ENCODE data around the gene MEPCE. TPM values are rescaled to one million over a fixed set of nuclear protein-coding genes. Genes with fewer than 3 reads are reported as not detected.

The MEPCE gene
- total RNA-seq (2022; extraction: Qiagen RNA extraction), result 38.4 to 47.7 TPM (median 42.2 TPM) in 5 replicates

GRCh38 chr7:100429637-100430492 lies at the start of gene MEPCE:
Gene MEPCE, plus strand, starts transcription at chr7:100429831. Its CDS starts 188 bp downstream, at chr7:100430019.

GRCh38 chr7:100428199-100428966 lies 1.2 kb upstream of the MEPCE start, which contains the start of gene ZCWPW1:
Gene ZCWPW1, minus strand, starts transcription at chr7:100428703. Its CDS starts 8,054 bp downstream, at chr7:100420649.

GRCh38 chr7:100464210-100464660 lies 34.6 kb downstream of the MEPCE start, which contains the start of gene SPACDR:
Gene SPACDR, minus strand, starts transcription at chr7:100464260. Its CDS starts 235 bp downstream, at chr7:100464025.

GRCh38 chr7:100478958-100479660 lies 49.5 kb downstream of the MEPCE start, which contains the start of gene TSC22D4:
Gene TSC22D4, minus strand, starts transcription at chr7:100479214. Its CDS starts 1,176 bp downstream, at chr7:100478038.

Other genes with a start within 250 kb of the MEPCE start
- gene PVRIG, start 209.9 kb upstream of the MEPCE start, total RNA-seq (2022; extraction: Qiagen RNA extraction), result not detected in 5 replicates
- gene SPDYE3, start 122.1 kb upstream of the MEPCE start, total RNA-seq (2022; extraction: Qiagen RNA extraction), result not detected in 5 replicates
- gene PILRB, start 71.7 kb upstream of the MEPCE start, total RNA-seq (2022; extraction: Qiagen RNA extraction), result 21.1 to 37.1 TPM (median 26.3 TPM) in 5 replicates
- gene PILRA, start 56.3 kb upstream of the MEPCE start, total RNA-seq (2022; extraction: Qiagen RNA extraction), result 4.1 to 6.3 TPM (median 4.4 TPM) in 5 replicates
- gene ZCWPW1, start 1.1 kb upstream of the MEPCE start, total RNA-seq (2022; extraction: Qiagen RNA extraction), result 0.85 to 1.9 TPM (median 1.3 TPM) in 5 replicates
- gene PPP1R35, start 6.7 kb downstream of the MEPCE start, total RNA-seq (2022; extraction: Qiagen RNA extraction), result 31.6 to 58.1 TPM (median 51.3 TPM) in 5 replicates
- 0.48 to 0.94 TPM (median 0.89 TPM) in 5 replicates for gene SPACDR, start 34.4 kb downstream of the MEPCE start, total RNA-seq (2022; extraction: Qiagen RNA extraction)
- 43.7 to 57.5 TPM (median 54.5 TPM) in 5 replicates for gene TSC22D4, start 49.4 kb downstream of the MEPCE start, total RNA-seq (2022; extraction: Qiagen RNA extraction)
- gene NYAP1, start 54.1 kb downstream of the MEPCE start, total RNA-seq (2022; extraction: Qiagen RNA extraction), result 2.7 to 6.3 TPM (median 4.1 TPM) in 5 replicates
- gene AGFG2, start 109.4 kb downstream of the MEPCE start, total RNA-seq (2022; extraction: Qiagen RNA extraction), result 26.8 to 45.2 TPM (median 37.4 TPM) in 5 replicates
- gene SAP25, start 144.1 kb downstream of the MEPCE start, total RNA-seq (2022; extraction: Qiagen RNA extraction), result 0.34 to 0.60 TPM (median 0.53 TPM) in 4 of 5 replicates, not detected in the other
- gene LRCH4, start 156.3 kb downstream of the MEPCE start, total RNA-seq (2022; extraction: Qiagen RNA extraction), result 12.3 to 18.3 TPM (median 16.0 TPM) in 5 replicates
- gene FBXO24, start 156.5 kb downstream of the MEPCE start, total RNA-seq (2022; extraction: Qiagen RNA extraction), result 0.12 to 0.56 TPM (median 0.28 TPM) in 4 of 5 replicates, not detected in the other
- gene PCOLCE, start 172.5 kb downstream of the MEPCE start, total RNA-seq (2022; extraction: Qiagen RNA extraction), result 7.7 to 12.2 TPM (median 8.8 TPM) in 5 replicates
- 16.7 to 21.3 TPM (median 19.8 TPM) in 5 replicates for gene MOSPD3, start 182.7 kb downstream of the MEPCE start, total RNA-seq (2022; extraction: Qiagen RNA extraction)
- 1.7 to 3.0 TPM (median 2.7 TPM) in 5 replicates for gene TFR2, start 211.7 kb downstream of the MEPCE start, total RNA-seq (2022; extraction: Qiagen RNA extraction)
- gene ACTL6B, start 226.6 kb downstream of the MEPCE start, total RNA-seq (2022; extraction: Qiagen RNA extraction), result not detected in 5 replicates
- gene GNB2, start 243.9 kb downstream of the MEPCE start, total RNA-seq (2022; extraction: Qiagen RNA extraction), result 164 to 260 TPM (median 253 TPM) in 5 replicates

Measured in A549 treated with Mapracorat at 1 μM for 4 hours (cell line).